H1 (cell line): ENCODE data around the gene UBE3A. TPM values are rescaled to one million over a fixed set of nuclear protein-coding genes. Genes with fewer than 3 reads are reported as not detected.

Experiments used
- CBX5 ChIP-seq: fragments of 300-800, 300-1000 bp; sonication (generic); IDR thresholded peaks from 2 replicates; pipeline ENCODE4 v1.7.1; 2016; ENCODE audit warnings: antibody characterized with exemption, low read length, low read depth
- CBX8 ChIP-seq: fragments of 300-800, 300-1000 bp; sonication (generic); IDR thresholded peaks from 2 replicates; pipeline ENCODE4 v1.7.1; 2016; ENCODE audit warnings: low read depth, low read length, borderline replicate concordance
- FOSL1 ChIP-seq: IDR thresholded peaks from 2 replicates; pipeline ENCODE4 v1.6.1; 2011; ENCODE audit warnings: mild to moderate bottlenecking, low read depth, low read length, moderate library complexity; ENCODE audit not compliant: insufficient read depth
- HDAC2 ChIP-seq, 2 experiments: fragments of 300-600 bp in 1 of 2; sonication (generic) in 1 of 2; IDR thresholded peaks; 2 replicates each; pipeline ENCODE4 v1.6.1; 2011 to 2012; ENCODE audit warnings: low read depth in 2 of 2, low read length in 2 of 2, mild to moderate bottlenecking in 2 of 2, moderate library complexity in 2 of 2, borderline replicate concordance in 1 of 2, inconsistent platforms in 1 of 2
- POU5F1 ChIP-seq: IDR thresholded peaks from 2 replicates; pipeline ENCODE4 v1.6.1; 2011; ENCODE audit warnings: low read depth, mild to moderate bottlenecking, low read length, moderate library complexity
- RXRA ChIP-seq: IDR thresholded peaks from 2 replicates; pipeline ENCODE4 v1.6.1; 2011; ENCODE audit warnings: low read depth, mild to moderate bottlenecking, low read length, moderate library complexity; ENCODE audit not compliant: insufficient read depth
- SIN3A ChIP-seq, 2 experiments: IDR thresholded peaks in 1 of 2; conservative IDR thresholded peaks in 1 of 2; 2 replicates each; pipeline ENCODE4 v1.6.1; 2011 to 2012; ENCODE audit warnings: low read length in 2 of 2, improper control_type of control experiment in 1 of 2, low read depth in 1 of 2, mild to moderate bottlenecking in 1 of 2
- polyA plus RNA-seq, 7 experiments: library from polyadenylated mRNA; depleted of rRNA in 3 of 7; stranded (reverse) in 5 of 7; unstranded in 2 of 7; fragments of >200 nt in 5 of 7; fragments of 200-250 nt in 2 of 7; gene quantifications; 1 replicate in 5 of 7; 2 replicates in 1 of 7; 4 replicates in 1 of 7; pipeline versions ENCODE4 v1.2.1 to v1.2.3, GENCODE V29; 2011 to 2013; ENCODE audit warnings: missing spikeins in 2 of 7, mixed read lengths in 2 of 7
- total RNA-seq: library from RNA; stranded (reverse); fragmentation: NEBNext Ultra II Directional; extraction: Animal tissue kit (Norgen Biotek cat#: 25700); gene quantifications from 2 replicates; pipeline ENCODE4 v1.2.1, GENCODE V29; 2021
- TF ChIP-seq, protein P1 (sequence below), 3 experiments: IDR thresholded peaks; 1 replicate in 2 of 3; 2 replicates in 1 of 3; pipeline versions ENCODE4 v1.5.1 to v1.6.1; 2011; ENCODE audit warnings: low read length in 3 of 3, mild to moderate bottlenecking in 3 of 3, inconsistent platforms in 2 of 3, low read depth in 1 of 3, moderate library complexity in 1 of 3; ENCODE audit not compliant: insufficient read depth in 1 of 3; ENCODE audit errors: control extremely low read depth in 1 of 3

The UBE3A gene
- total and polyA plus RNA-seq, 2 of the 8 experiments (the other 6 are each of a cell fraction or from before 2014, with no cell fraction given): 13.8 to 110 TPM

DNA sequence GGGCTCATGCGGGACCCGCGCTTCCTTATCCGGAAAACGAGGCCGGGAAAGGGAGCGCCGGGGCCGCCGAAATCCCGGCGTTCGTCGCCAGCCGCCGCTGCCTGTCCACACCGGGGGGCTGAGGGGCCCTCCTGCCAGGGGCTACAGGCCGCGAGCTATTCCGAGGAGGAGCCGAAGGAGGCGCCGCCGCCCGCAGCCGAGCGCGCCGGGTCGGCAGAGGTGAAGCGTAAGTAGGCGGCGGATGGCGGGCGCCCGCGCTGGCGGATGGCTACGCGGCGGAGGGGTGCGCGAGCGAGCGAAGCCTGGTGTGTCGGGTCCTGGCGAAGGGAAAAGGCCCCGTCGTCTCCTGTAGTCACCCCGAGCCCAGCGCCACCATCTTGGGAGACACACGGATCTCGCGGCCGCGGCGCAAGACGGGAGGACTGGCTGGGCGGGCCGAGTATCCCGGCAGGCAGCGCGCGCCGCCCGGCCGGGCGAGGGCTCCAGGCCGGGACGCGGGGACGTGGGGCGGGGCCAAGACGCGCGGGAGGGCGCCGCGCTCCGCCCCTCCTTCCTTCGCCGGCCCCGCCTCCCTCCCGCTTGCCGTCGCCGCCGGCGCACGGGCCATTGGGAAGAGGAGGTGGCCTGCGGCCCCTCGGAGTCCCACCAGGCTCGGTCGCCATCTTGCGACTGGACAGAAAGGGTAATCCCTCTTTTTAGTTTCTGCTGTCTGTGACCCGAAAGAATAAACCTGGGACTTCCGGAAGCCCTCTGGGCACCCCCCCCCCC, at the start of gene UBE3A (continued):
- TF ChIP-seq, protein P1, sequence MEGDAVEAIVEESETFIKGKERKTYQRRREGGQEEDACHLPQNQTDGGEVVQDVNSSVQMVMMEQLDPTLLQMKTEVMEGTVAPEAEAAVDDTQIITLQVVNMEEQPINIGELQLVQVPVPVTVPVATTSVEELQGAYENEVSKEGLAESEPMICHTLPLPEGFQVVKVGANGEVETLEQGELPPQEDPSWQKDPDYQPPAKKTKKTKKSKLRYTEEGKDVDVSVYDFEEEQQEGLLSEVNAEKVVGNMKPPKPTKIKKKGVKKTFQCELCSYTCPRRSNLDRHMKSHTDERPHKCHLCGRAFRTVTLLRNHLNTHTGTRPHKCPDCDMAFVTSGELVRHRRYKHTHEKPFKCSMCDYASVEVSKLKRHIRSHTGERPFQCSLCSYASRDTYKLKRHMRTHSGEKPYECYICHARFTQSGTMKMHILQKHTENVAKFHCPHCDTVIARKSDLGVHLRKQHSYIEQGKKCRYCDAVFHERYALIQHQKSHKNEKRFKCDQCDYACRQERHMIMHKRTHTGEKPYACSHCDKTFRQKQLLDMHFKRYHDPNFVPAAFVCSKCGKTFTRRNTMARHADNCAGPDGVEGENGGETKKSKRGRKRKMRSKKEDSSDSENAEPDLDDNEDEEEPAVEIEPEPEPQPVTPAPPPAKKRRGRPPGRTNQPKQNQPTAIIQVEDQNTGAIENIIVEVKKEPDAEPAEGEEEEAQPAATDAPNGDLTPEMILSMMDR (IDR thresholded peaks at IDR 0.05; ENCODE audit: control extremely low read depth in 1 of 3, insufficient read depth in 1 of 3, low read depth in 1 of 3, low read length in 3 of 3): peak; percentile 3 to 14 (median 7); a peak in 2 of 4 replicates
- no peak for TF ChIP-seq RXRA
- no peak for TF ChIP-seq FOSL1
- TF ChIP-seq CBX8: no peak
- no peak for TF ChIP-seq POU5F1
- no peak for TF ChIP-seq HDAC2 (IDR thresholded peaks at IDR 0.05; ENCODE audit: borderline replicate concordance in 1 of 2, low read depth in 2 of 2, low read length in 2 of 2)
- TF ChIP-seq SIN3A (conservative IDR thresholded peaks at IDR 0.05 in 1 of 2, IDR thresholded peaks at IDR 0.05 in 1 of 2; ENCODE audit: low read depth in 1 of 2, low read length in 2 of 2): no peak
- TF ChIP-seq CBX5: no peak
